NCI-H128 (cell line): ENCODE results near the gene PPCDC.
A peak's percentile ranks its signal among the peaks of the same experiment; 100 is the strongest.

Experiments
- DNase-seq: peaks from one replicate; lab custom pipeline; 2025; ENCODE audit not compliant: unreplicated experiment; lab: John Stamatoyannopoulos, UW

The PPCDC gene, protein sequence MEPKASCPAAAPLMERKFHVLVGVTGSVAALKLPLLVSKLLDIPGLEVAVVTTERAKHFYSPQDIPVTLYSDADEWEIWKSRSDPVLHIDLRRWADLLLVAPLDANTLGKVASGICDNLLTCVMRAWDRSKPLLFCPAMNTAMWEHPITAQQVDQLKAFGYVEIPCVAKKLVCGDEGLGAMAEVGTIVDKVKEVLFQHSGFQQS

DNA sequence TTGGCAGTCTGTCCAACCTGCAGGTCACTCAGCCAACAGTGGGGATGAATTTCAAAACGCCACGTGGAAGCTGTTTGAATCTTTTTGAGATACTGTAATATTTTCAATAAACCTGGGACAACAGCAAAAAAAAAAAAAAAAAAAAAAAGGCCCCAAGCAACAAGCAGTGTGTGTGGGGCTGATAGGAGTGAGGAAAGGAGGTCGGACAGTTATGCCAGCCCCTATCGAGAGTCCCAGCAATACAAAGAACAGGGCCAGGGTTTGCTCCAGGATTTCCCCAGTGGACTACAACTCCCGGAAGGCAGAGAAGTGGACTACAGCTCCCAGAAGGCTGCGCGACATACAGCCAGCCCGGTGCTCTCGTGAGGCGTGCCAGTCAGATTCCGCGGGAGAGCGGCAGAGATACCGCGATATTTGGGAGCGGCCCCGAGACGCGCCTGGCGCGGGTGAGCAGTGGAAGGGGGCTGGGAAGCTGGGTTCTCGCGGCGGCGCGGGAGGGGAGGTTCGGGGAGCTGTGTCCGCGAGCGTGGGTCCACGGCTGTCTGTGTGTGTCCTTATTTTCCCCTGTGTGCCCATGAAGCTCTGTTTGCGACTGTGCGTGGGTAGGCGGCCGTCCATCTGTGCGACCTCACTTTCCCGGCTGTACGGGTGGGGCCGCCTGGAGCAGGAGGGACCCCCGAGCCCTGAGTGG lies at the start of gene PPCDC:
TSS of gene PPCDC (plus strand) at position 410 of the 691 bp plus-strand sequence. CDS start 4,729 bp downstream, outside the sequence.
- DNase-seq = peak; percentile 88

DNA sequence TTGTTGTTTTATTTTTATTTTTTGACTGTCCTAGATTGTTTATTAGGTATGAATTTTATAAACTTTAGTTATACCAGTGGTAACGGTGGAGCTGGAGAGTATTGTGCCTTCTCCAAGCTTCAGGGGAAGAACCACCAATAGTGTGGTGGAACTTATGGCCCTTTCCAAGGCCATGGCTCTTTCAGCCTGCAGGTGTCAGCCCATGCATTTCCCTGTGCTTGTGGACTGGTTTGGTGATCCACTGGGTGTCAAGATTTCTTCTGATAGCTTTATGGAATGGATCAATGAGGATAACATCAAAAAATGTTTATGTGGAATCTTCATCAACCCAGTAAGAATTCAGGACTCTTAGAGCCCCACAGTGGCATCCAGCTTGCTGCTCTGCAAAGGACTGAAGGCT lies 47.2 kb upstream of the PPCDC start:
- DNase-seq = no peak

DNA sequence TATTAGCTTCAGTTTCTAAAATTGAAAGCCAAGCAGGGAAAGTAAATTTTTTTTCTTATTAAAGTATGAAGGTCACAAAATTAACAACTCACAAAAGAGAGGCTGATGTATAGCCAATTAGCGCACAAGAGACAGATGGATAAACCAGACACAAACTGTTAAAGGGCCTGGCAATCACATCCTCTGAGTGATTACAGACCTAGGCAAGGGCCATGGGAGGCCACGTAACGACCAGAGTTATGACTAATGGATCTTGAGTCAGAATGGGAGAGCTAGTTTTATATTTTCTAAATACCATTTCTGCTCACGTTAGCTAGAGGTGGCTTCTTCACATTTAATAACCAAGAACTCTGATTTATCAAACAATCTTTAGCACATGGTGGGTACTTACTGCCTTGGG lies 45.8 kb upstream of the PPCDC start:
- DNase-seq = no peak

DNA sequence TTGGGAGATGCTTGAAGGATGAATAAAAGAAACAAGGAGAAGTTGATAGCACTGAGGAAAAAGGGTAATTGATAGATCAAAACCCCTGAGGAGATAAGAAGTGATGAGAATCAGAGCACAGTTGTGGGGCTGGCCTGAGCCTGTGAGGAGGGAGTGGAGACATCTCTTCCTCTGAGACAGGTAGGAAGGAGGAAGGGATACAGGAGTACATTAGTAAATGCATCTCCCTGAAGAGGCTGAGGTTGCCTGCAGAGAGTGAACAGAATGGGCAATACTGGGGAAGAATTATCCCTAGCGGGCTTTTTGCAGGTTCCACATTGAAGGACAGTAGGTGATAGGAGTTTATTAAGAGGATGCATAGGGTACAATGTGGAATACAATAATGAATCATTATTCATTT lies 45.3 kb upstream of the PPCDC start:
- DNase-seq = no peak

DNA sequence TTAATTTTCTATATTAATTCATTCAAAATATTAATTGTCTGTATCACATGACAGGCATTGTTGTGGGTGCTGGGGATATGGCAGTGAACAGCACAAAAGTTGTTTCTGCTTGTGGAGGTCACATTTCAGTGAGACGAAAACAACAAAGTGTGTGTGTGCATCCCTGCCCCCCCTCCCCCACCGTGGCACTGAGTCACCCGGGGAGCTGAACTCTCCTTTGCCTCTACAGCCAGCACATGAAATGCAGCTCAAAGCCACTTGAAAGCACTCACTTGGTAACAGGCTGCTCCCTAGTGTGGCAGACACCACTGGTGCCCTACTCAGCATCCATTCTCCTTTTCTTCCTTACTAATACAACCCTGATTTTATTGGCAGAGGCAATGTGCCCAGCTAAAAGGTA lies 44.9 kb upstream of the PPCDC start:
- DNase-seq = peak; percentile 31

DNA sequence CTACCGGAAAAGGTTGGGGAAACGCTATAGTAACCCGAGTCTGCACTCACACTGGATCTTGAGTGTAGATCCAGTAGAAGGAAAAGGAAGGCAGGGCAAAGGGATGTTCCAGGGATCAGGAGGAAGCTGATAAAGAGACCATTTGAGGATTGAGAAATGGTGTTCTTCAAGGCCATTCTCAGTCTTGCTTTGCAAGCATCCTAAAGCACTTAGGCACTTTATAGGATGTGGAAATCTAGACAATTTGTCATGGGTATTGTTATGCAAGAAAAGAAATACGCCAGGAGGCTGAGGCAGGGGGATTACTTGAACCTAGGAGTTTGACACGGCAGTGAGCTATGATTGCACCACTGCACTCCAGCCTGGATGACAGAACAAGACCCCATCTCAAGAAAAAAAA lies 41.2 kb upstream of the PPCDC start:
- DNase-seq = no peak

DNA sequence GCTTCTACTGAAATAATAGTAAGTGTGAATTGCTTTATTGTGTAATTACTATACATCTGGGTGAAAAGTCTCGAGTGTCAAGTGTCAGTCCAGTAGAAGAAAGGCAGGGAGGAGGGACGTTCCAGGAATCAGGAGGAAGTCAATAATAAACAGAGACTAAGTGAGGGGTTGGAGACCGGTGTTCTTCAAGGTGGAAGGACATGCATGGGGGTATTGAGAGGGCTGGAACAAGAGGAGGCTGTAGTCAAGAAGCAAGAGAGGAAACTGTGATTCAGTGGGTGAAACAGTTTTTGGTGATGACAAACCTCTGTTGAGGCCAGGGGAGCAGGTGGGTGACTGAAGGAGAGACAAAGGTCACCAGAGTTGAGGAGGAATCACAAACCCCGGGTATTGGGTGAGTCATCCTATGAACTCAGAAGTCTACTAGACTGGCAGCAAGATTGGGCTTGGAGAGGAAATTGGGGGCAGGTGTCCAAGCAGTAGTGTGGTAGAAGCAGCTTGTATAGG lies 39.6 kb upstream of the PPCDC start:
- DNase-seq = no peak

DNA sequence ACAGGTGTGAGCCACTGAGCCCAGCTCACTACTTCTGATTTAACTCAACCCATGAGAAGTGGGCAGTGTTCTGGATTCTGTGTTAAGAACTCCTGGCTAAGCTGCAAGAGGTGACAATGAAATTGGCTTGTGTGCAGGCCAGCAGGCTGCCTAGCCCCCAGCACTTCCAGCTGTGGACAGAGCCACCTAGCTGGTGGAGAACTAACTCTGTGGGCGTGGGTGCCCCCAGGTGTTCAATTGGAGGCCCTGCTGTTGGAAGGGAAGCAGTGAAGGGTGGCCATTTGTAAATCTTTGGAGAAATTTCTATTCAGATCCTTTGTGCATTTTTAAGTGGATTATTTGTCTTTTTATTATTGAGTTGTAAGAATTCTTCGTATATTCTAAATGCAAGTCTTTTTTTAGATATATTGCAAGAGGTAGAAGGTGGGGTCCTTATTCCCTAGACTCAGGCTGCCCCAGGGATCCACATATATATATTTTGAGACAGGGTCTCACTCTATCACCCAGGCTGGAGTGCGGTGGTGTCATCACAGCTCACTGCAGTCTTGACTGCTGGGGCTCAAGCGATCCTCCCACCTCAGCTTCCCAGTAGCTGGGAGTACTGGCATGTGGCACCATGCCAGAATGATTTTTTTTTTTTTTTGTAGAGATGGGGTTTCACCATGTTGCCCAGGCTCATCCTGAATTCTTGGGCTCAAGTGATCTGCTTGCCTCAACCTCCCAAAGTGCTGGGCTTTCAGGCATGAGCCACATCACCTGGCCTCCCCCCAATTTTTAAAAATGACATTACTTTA lies 35.2 kb upstream of the PPCDC start:
- no peak for DNase-seq

DNA sequence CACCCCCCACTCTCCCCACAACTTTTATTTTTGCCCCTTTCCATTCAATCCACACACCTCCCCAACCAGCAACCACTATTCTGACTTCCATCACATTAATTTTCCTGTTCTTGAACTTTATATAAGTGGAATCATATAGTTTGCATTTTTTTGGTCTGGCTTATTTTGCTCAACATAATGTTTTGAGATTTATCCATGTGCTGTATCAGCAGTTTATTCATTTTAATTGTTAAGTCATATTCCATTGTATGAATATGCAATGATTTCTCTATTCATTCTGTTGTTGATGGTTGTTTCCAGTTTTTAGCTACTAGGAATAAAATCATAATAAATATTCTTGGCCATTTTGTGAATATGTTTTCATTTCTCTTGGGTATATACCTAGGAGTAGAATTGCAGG lies 33.9 kb upstream of the PPCDC start:
- DNase-seq = no peak

DNA sequence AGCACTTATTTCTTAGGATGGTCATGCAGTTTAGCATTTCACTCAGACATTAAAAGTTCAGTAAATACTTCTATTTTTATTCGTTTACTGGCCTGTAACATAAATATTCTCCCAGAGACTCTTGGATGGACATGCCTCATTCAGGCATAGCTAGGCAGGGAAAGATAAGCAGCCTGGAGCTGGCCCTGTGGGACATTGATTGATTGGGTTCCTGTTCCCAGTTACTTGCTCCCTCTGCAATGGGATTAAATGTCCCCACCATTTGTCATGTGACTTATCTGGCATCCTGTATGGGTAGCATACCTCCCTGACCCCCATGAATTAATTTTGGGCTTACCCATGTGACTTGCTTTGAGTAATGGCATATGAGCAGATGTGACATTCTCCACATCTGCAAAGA lies 30.8 kb upstream of the PPCDC start:
- no peak for DNase-seq

DNA sequence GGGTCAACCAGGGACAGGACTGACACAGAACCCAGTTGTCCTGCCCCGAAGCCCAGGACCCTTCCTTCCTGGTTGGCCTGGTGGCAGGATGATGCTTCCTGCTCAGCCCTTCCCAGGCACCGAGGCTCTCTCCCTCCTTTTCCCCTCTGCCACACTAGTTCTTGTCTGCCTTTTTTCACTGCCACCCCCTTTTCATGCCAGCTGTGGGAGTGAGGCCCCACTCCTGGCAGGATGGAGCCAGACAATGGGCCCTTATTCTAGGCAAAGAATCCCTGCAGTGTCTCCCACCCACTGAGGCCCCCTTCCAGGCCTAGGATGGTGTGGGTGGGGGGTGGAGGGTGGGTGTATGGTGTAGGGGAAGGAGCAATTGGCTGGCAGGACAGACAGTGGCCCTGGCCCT lies 29.2 kb upstream of the PPCDC start:
- no peak for DNase-seq

DNA sequence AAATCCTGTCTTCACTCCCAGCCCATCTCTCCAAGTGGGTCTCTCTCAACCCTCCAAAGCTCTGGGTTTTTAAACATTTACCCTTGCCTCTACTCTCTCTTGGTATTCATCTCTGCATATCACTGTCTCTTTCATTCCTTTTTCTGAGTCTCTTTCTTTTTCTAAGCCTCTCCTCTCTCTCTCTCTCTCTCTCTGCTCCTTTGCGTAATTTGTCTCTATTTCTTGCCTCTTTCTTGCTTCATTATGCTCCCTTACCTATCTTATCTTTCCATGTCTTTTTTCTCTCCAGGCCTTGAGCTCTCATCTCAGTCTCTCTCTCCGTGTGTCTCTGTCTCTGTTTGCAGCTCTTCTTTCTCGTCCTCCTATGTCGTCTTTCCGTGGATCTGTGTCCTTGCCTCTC lies 28.7 kb upstream of the PPCDC start:
- DNase-seq = no peak

DNA sequence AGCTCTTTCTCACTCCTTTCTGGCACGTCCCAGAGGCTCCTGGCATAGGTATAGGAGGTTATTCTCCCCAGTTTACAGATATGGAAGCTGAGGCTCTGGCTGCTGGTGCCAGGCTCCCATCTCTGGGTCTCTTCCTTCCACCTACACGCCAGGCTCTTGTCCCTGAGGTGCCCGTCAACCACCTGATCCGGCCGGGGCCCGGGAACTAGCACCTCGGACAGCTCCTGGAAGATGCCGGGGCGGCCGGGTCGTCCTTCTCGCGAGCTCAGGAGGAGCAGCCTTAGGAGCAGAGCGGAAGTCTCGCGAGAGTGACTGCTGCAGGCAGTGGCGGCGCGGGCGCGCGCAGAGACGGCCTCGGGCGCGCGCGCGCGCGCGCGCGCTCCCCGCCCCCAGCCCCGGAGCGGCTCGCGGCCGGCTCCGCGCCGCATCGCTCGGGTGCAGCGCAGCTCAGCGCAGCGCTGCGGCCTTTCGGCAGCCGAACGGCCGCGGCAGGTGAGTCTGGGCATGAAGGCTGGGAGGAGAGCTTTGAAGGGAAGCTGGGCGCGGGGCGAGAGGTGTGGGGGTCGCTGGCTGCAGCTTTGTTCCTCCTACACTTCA lies 28.1 kb upstream of the PPCDC start, which contains the start of gene SCAMP5:
TSS of gene SCAMP5 (plus strand) at position 382 of the 597 bp plus-strand sequence. CDS start 16,277 bp downstream, outside the sequence.
- peak; percentile 73 for DNase-seq

DNA sequence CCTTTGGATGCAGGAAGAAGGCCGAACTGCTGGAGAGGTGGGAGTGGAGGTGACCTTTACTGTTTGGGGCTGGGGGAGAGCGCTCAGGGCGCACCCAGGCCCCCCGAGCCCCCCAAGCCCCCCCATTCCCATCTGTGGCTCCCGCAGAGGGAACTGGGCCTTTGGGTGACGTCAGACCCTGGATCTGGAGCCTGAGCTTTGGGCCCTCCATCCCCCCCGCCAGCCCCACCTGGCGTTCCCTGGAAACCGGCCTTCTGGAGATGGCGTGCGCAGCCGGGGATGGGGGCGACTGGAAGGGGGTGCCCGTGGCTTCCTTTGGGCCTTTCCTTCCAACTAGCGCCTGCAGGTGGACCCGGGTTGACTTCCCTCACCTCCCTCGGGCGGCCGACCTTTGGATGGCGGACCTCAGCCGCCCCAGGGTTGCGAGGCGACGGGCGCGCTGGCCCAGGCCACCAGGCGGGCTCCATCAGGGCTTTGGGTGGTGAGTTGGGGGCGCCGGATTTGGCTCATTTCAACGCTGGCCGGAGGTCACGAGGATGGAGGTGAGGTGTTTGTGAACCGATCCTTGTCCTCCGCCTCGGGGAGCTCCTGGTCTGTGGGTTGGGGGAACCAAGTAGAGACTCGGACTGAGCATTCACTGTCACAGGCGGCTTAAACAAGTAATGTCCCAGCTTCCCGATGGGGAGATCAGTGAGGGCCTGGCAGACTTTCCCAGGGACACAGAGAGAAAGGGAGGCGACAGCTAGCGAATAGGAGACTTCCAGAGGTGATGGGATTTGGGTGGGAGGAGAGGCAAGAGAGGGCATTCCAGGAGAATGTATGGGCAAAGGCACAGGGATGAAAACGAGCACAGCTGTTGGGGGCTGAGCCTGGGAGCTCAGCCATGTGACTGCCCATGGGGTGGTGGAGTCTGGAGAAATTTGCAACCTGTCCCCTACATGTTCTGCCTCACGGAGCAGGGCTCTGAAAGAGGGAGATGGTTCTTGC lies 27.3 kb upstream of the PPCDC start:
- DNase-seq = peak; percentile 14

DNA sequence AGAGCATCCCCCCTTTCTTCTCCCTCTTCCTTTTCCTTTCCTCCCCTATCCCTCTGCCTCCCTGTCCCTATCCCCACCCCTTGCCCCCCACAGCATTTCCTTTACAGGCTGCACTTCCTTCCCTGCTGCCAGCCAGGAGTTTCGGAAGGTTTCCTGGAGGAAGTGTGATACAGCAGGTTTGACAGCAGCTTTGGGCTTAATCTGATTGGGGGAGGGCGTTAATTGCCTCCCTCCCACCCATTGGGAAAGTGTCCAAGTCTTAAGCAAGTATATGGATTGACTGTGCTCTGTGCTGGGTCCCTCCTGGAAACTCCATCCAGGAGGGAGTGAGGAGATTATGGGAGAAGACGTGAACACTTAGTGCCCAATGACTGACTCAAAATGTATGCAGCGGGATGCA lies 26.2 kb upstream of the PPCDC start:
- no peak for DNase-seq

DNA sequence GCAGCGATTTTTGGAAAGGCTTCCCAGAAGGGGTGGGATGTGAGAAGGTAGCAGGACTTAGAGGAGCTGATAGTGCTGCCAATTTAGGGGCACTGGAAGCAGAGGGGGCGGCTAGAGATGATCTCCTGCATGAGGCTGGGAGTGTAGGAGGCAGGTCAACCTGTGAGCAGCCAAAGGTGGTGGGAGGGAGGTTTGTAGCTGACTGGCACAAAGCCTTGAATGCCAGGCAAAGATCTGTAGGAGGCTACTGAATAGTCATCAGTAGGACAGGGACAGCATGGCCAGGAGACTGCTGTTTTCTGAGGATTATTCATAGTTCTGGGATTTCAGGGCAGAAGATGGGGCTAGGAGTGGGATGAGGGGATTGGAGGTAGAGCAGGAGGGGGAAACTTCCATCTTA lies 25.8 kb upstream of the PPCDC start:
- DNase-seq = no peak

DNA sequence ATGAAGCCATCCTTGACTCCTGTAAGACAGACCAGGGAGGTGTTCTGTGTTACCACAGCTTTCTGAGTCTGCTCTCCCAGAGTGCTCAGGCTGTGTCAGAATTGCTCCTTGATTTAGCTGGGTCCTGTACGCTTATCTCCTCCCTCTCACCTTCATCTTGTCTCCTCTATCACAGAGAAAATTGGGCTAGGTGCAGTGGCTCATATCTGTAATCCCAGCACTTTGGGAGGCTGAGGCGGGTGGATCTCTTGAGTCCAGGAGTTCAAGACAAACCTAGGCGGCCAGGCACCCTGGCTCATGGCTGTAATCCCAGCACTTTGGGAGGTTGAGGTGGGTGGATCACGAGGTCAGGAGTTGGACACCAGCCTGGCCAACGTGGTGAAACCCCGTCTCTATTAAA lies 22.1 kb upstream of the PPCDC start:
- DNase-seq = no peak

DNA sequence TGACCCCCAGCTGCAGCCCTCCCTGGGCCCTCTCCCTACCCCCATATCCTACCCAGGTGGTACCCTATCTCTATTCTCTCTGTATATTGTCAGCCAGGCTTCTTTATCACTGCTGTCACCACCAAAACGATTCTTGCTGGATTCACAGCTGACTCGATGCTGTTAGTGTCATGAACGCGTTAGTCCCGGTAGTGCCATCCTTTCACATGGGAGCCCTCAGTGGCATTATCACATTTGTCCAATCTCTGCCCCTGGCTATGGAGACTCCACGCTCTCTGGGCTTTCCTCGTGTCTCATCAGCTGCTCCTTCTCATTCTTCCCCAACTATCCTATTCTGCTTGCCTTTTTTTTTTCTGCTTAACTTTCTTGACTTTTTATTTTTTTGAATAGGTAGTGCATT lies 21.0 kb upstream of the PPCDC start:
- no peak for DNase-seq

DNA sequence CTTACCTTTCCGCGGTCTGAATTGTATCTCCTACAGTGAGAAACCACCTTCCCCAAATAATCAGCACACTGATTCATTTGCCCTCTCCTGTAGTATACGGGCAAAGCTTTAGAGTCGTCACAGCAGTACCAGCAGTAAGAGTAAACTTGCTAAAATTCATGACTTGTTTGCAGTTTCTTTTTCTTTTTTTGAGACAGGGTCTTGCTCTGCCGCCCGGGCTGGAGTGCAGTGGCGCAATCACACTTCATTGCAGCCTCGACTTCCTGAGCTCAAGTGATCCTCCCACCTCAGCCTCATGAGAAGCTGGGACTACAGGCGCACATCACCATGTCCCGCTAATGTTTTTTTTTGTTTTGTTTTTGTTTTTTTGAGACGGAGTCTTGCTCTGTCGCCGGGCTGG lies 16.2 kb upstream of the PPCDC start:
- DNase-seq = no peak

DNA sequence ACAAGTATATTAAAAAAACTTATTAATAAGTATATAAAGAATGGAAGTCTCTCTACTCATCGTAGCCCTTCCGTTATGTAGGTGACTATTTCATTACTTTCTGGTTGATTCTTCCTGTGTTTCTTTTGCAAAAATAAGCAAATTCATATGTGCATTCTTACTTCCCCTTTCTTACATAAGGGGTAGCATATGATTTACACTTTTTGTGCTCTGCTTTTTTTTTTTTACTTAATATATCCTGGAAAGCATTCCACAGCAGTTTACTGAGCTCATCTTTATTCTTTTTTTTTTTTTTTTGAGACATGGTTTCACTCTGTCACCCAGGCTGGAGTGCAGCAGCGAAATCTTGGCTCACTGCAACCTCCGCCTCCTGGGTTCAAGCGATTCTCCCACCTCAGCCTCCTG lies 15.2 kb upstream of the PPCDC start:
- DNase-seq = no peak
